Uterus (tissue), 2 donors: ENCODE results near the gene MXD1.

Source experiments
- POLR2A ChIP-seq, 2 donors: fragments of 450-650 bp; IDR thresholded peaks; one replicate each; pipeline ENCODE4 v1.6.1; 2016; ENCODE audit warnings: antibody characterized with exemption in 2 of 2, mild to moderate bottlenecking in 1 of 2, moderate library complexity in 1 of 2
- TF ChIP-seq, protein P1 (sequence below), 4 experiments: fragments of 200-600 bp in 2 of 4; fragments of 450-650 bp in 2 of 4; sonication (generic) in 2 of 4; IDR thresholded peaks; one replicate each; pipeline ENCODE4 v1.5.1; 2016 to 2019; ENCODE audit warnings: antibody characterized with exemption in 4 of 4, mild to moderate bottlenecking in 2 of 4, moderate library complexity in 1 of 4

DNA sequence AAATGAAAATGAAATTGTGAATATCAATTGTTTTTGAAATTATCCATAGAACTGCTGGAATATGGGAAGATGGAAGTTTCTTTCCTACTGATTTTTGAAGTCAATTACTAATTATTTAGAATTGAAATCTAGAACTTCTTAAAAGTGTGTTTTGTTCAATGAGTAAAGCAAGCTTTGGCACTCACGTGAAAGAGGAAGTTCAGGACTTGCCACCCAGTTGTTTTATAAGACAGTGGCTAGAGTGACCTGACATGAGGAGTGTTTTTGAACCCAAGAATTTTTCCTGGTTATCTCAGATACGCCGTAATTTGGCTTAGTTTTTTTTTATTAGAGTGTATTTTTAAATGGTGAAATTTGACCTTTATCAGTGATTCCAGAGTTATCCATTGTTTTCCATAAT lies 3.5 kb downstream of the MXD1 start:
- TF ChIP-seq, protein P1, sequence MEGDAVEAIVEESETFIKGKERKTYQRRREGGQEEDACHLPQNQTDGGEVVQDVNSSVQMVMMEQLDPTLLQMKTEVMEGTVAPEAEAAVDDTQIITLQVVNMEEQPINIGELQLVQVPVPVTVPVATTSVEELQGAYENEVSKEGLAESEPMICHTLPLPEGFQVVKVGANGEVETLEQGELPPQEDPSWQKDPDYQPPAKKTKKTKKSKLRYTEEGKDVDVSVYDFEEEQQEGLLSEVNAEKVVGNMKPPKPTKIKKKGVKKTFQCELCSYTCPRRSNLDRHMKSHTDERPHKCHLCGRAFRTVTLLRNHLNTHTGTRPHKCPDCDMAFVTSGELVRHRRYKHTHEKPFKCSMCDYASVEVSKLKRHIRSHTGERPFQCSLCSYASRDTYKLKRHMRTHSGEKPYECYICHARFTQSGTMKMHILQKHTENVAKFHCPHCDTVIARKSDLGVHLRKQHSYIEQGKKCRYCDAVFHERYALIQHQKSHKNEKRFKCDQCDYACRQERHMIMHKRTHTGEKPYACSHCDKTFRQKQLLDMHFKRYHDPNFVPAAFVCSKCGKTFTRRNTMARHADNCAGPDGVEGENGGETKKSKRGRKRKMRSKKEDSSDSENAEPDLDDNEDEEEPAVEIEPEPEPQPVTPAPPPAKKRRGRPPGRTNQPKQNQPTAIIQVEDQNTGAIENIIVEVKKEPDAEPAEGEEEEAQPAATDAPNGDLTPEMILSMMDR (IDR thresholded peaks at IDR 0.05) = no peak
- no peak for TF ChIP-seq POLR2A (IDR thresholded peaks at IDR 0.05)
